ENCODE measurements around the gene ERC2.

ERC2 gene

GRCh38 chr3:55691141-55691540 lies 777.1 kb downstream of the ERC2 start:
- FAIRE-seq, result no peak

- FAIRE-seq, result no peak
Measured at GRCh38 chr3:55690726-55691125, 777.5 kb downstream of the ERC2 start.

GRCh38 chr3:55690177-55690576 lies 778.1 kb downstream of the ERC2 start:
- no peak for FAIRE-seq

- FAIRE-seq, result no peak
Measured at GRCh38 chr3:55688154-55688553, 780.1 kb downstream of the ERC2 start.

- no peak for FAIRE-seq
Measured at GRCh38 chr3:55687526-55687925, 780.7 kb downstream of the ERC2 start.

GRCh38 chr3:55686426-55687254 lies 781.6 kb downstream of the ERC2 start:
- no peak for FAIRE-seq

- FAIRE-seq, result no peak
Measured at GRCh38 chr3:55683666-55684270, 784.5 kb downstream of the ERC2 start.

GRCh38 chr3:55682461-55682860 lies 785.8 kb downstream of the ERC2 start:
- no peak for FAIRE-seq

- FAIRE-seq, result no peak
Measured at GRCh38 chr3:55678546-55679216, 789.6 kb downstream of the ERC2 start.

GRCh38 chr3:55676643-55677042 lies 791.6 kb downstream of the ERC2 start:
- no peak for FAIRE-seq

GRCh38 chr3:55675478-55675877 lies 792.8 kb downstream of the ERC2 start:
- no peak for FAIRE-seq

- no peak for FAIRE-seq
Measured at GRCh38 chr3:55673764-55674163, 794.5 kb downstream of the ERC2 start.

GRCh38 chr3:55669133-55669532 lies 799.1 kb downstream of the ERC2 start:
- FAIRE-seq, result no peak

- FAIRE-seq, result no peak
Measured at GRCh38 chr3:55668359-55668758, 799.9 kb downstream of the ERC2 start.

- FAIRE-seq, result no peak
Measured at GRCh38 chr3:55664387-55664786, 803.9 kb downstream of the ERC2 start.

GRCh38 chr3:55662683-55663082 lies 805.6 kb downstream of the ERC2 start:
- no peak for FAIRE-seq

- FAIRE-seq, result no peak
Measured at GRCh38 chr3:55661571-55661970, 806.7 kb downstream of the ERC2 start.

- no peak for FAIRE-seq
Measured at GRCh38 chr3:55661141-55661540, 807.1 kb downstream of the ERC2 start.

- FAIRE-seq, result no peak
Measured at GRCh38 chr3:55660642-55661041, 807.6 kb downstream of the ERC2 start.

- no peak for FAIRE-seq
Measured at GRCh38 chr3:55659701-55660100, 808.6 kb downstream of the ERC2 start.

GRCh38 chr3:55658690-55659562 lies 809.3 kb downstream of the ERC2 start:
- no peak for FAIRE-seq

- no peak for FAIRE-seq
Measured at GRCh38 chr3:55658270-55658669, 810.0 kb downstream of the ERC2 start.

- FAIRE-seq, result no peak
Measured at GRCh38 chr3:55655544-55655943, 812.7 kb downstream of the ERC2 start.

Measured in TTC549 (cell line).